OCI-LY1 (cell line): ENCODE measurements around the gene SCLT1.
"Not testable (repeated sequence)": the region's sequence is repeated elsewhere in the genome, so short reads cannot be mapped to it uniquely, and the experiment has no call there.

Source experiments
- H2AFZ ChIP-seq: fragments of 200-600 bp; sonication (generic), shearing (Covaris generic); 2 replicates; pipeline ENCODE4 v1.6.0; 2014; ENCODE audit warnings: antibody characterized with exemption, mild to moderate bottlenecking, low read length
- H3F3A ChIP-seq: fragments of 200-600 bp; sonication (generic), shearing (Covaris generic); 2 replicates; pipeline ENCODE4 v1.6.0; 2014; ENCODE audit warnings: mild to moderate bottlenecking, antibody characterized with exemption, low read length, moderate library complexity; ENCODE audit not compliant: insufficient read depth
- H3K27ac ChIP-seq: fragments of 200-600 bp; sonication (generic); 2 replicates; pipeline ENCODE4 v1.5.1; 2014; ENCODE audit warnings: low read length, mixed run types, mild to moderate bottlenecking, low read depth; ENCODE audit not compliant: poor library complexity, severe bottlenecking
- H3K27me3 ChIP-seq: fragments of 200-600 bp; sonication (generic); 2 replicates; pipeline ENCODE4 v1.6.0; 2014; ENCODE audit warnings: antibody characterized with exemption, mild to moderate bottlenecking, low read length, moderate library complexity; ENCODE audit not compliant: insufficient read depth
- H3K36me3 ChIP-seq: fragments of 200-600 bp; sonication (generic); 2 replicates; pipeline ENCODE4 v1.6.1; 2014; ENCODE audit warnings: mild to moderate bottlenecking, antibody characterized with exemption, low read length, moderate library complexity, mixed read lengths; ENCODE audit not compliant: insufficient read depth
- H3K4me1 ChIP-seq: fragments of 200-600 bp; sonication (generic); 2 replicates; pipeline ENCODE4 v1.5.1; 2014; ENCODE audit warnings: mild to moderate bottlenecking, low read length, moderate library complexity; ENCODE audit not compliant: insufficient read depth, severe bottlenecking
- H3K4me2 ChIP-seq: fragments of 200-600 bp; sonication (generic), shearing (Covaris generic); 2 replicates; pipeline ENCODE4 v1.6.1; 2014; ENCODE audit warnings: low read length
- H3K4me3 ChIP-seq: fragments of 200-600 bp; sonication (generic); 2 replicates; pipeline ENCODE4 v1.5.1; 2014; ENCODE audit warnings: low read length, low read depth, mild to moderate bottlenecking, mixed read lengths; ENCODE audit not compliant: poor library complexity, severe bottlenecking
- H3K79me2 ChIP-seq: fragments of 200-600 bp; shearing (Covaris generic); 2 replicates; pipeline ENCODE4 v1.6.1; 2016; ENCODE audit warnings: mixed run types, low read length, mixed read lengths; ENCODE audit not compliant: insufficient read depth
- H3K9ac ChIP-seq: fragments of 200-600 bp; sonication (generic), shearing (Covaris generic); 2 replicates; pipeline ENCODE4 v1.6.1; 2014; ENCODE audit warnings: mild to moderate bottlenecking, low read length, mixed read lengths
- H3K9me2 ChIP-seq: fragments of 200-600 bp; sonication (generic), shearing (Covaris generic); 2 replicates; pipeline ENCODE4 v1.6.1; 2014; ENCODE audit warnings: low read depth, mild to moderate bottlenecking, low read length, mixed read lengths
- H3K9me3 ChIP-seq: fragments of 200-600 bp; shearing (Covaris generic); 2 replicates; pipeline ENCODE4 v1.6.1; 2014; ENCODE audit warnings: low read length, mixed read lengths
- H4K20me1 ChIP-seq: fragments of 200-600 bp; sonication (generic), shearing (Covaris generic); 2 replicates; pipeline ENCODE4 v1.6.0; 2016; ENCODE audit warnings: mild to moderate bottlenecking, low read length; ENCODE audit not compliant: insufficient read depth
- CTCF ChIP-seq: fragments of 200-600 bp; sonication (generic), shearing (Covaris generic); IDR thresholded peaks from 2 replicates; pipeline ENCODE4 v1.5.1; 2017; ENCODE audit warnings: mild to moderate bottlenecking, antibody characterized with exemption, low read length, moderate library complexity, mixed read lengths
- EZH2 ChIP-seq: fragments of 200-600 bp; sonication (generic), shearing (Covaris generic); IDR thresholded peaks from 2 replicates; pipeline ENCODE4 v1.8.0; 2017; ENCODE audit warnings: borderline replicate concordance, mixed run types, mild to moderate bottlenecking, antibody characterized with exemption, low read length, moderate library complexity, mixed read lengths

SCLT1 gene

GRCh38 chr4:129136433-129136832 is 43.1 kb upstream of the SCLT1 start:
- no peaks in the 10 kb centered on the region for H3K79me2 ChIP-seq
- no peaks in the 10 kb centered on the region for H3K36me3 ChIP-seq
- H3K27ac ChIP-seq: no peak overlapping the region
- no peaks in the 10 kb centered on the region for H4K20me1 ChIP-seq
- H3K9ac ChIP-seq: no peak overlapping the region
- no peak overlapping the region for H2AFZ ChIP-seq
- no peaks in the 10 kb centered on the region for H3K9me2 ChIP-seq
- H3K4me2 ChIP-seq: no peak overlapping the region
- H3K27me3 ChIP-seq: no peaks in the 10 kb centered on the region
- no peaks in the 10 kb centered on the region for H3K4me1 ChIP-seq
- no peak overlapping the region for H3K4me3 ChIP-seq
- TF ChIP-seq EZH2: no peak
- TF ChIP-seq CTCF: no peak
- H3K9me3 ChIP-seq: no peaks in the 10 kb centered on the region
- no peaks in the 10 kb centered on the region for H3F3A ChIP-seq

- Histone ChIP-seq H3K4me1 (no peaks in the 10 kb centered on the region), H3K79me2 (no peaks in the 10 kb centered on the region), H3K4me2 (no peak overlapping the region), H3K27me3 (no peaks in the 10 kb centered on the region), H3K4me3 (no peak overlapping the region), H3F3A (no peaks in the 10 kb centered on the region), H3K27ac (no peak overlapping the region), H3K9ac (no peak overlapping the region), H2AFZ (no peak overlapping the region), H4K20me1 (no peaks in the 10 kb centered on the region), H3K36me3 (no peaks in the 10 kb centered on the region), H3K9me3 (no peaks in the 10 kb centered on the region), H3K9me2 (no peaks in the 10 kb centered on the region)
- TF ChIP-seq EZH2: no peak
- TF ChIP-seq CTCF: no peak
These were observed 38.0 kb upstream of the SCLT1 start for GRCh38 chr4:129131343-129131742.

GRCh38 chr4:129129143-129129542 is 35.8 kb upstream of the SCLT1 start:
- H3K4me3 ChIP-seq: no peak overlapping the region
- H2AFZ ChIP-seq: no peak overlapping the region
- no peaks in the 10 kb centered on the region for H3K9me2 ChIP-seq
- no peaks in the 10 kb centered on the region for H3K79me2 ChIP-seq
- no peak overlapping the region for H3K27ac ChIP-seq
- H4K20me1 ChIP-seq: no peaks in the 10 kb centered on the region
- no peaks in the 10 kb centered on the region for H3K4me1 ChIP-seq
- no peak overlapping the region for H3K4me2 ChIP-seq
- H3F3A ChIP-seq: no peaks in the 10 kb centered on the region
- TF ChIP-seq EZH2 (no peak), CTCF (no peak)
- no peak overlapping the region for H3K9ac ChIP-seq
- H3K9me3 ChIP-seq: no peaks in the 10 kb centered on the region
- no peaks in the 10 kb centered on the region for H3K27me3 ChIP-seq
- H3K36me3 ChIP-seq: no peaks in the 10 kb centered on the region

GRCh38 chr4:129126614-129127013 is 33.3 kb upstream of the SCLT1 start:
- H3F3A ChIP-seq, H4K20me1 ChIP-seq, H2AFZ ChIP-seq, H3K4me3 ChIP-seq, H3K79me2 ChIP-seq, H3K27ac ChIP-seq, H3K4me1 ChIP-seq, H3K9me2 ChIP-seq, H3K4me2 ChIP-seq, H3K27me3 ChIP-seq, H3K36me3 ChIP-seq, H3K9me3 ChIP-seq, H3K9ac ChIP-seq: not testable (repeated sequence)
